HCT116 (cell line): Measurements from ENCODE around the gene CELSR3. TPM values are rescaled to one million over a fixed set of nuclear protein-coding genes. Genes with fewer than 3 reads are reported as not detected.

Experiments
- ATAC-seq: fragments of 200-7000 bp; cut with Tn5 transposase; 2 replicates; pipeline ENCODE4 v1.9.1; 2020; ENCODE audit warnings: mild to moderate bottlenecking, moderate library complexity
- BruUV-seq: library from RNA; stranded (reverse); fragments of 400-500 nt; replicated peaks from 2 replicates; lab custom pipeline; 2021; lab: Mats Ljungman, UMichigan
- CTCF ChIA-PET: fragments of 300-600 bp; sonication (Branson Sonifier 250); formaldehyde crosslinking; loops from one replicate; lab custom pipeline; 2021; ENCODE audit warnings: antibody characterized with exemption; lab: Charles Lee
- POLR2A ChIA-PET: fragments of 300-600, 350-600 bp; sonication (Branson Sonifier 250); formaldehyde crosslinking; loops from one replicate; lab custom pipeline; 2021; ENCODE audit warnings: antibody characterized with exemption; lab: Charles Lee
- RAD21 ChIA-PET, 2 experiments: fragments of 300-600 bp; sonication (Branson Sonifier 250); formaldehyde crosslinking; loops; one replicate each; lab custom pipeline; 2023; ENCODE audit warnings: low total read pairs in 2 of 2; ENCODE audit not compliant: uncharacterized antibody in 2 of 2, unreplicated experiment in 2 of 2, low non-redundant PET in 1 of 2; lab: Charles Lee
- DNase-seq: peaks from one replicate; pipeline ENCODE4 v3.0.0-alpha.2; 2010; ENCODE audit warnings: low read depth, low spot score
- H2AFZ ChIP-seq: fragments of 200-600 bp; shearing (Covaris generic), sonication (generic); 2 replicates; pipeline ENCODE4 v1.6.1; 2017; ENCODE audit warnings: low read depth, mixed run types, mixed read lengths, antibody characterized with exemption, low read length; ENCODE audit not compliant: poor library complexity, severe bottlenecking
- H3K27ac ChIP-seq: 2 replicates; pipeline ENCODE4 v1.5.1; 2012; ENCODE audit warnings: low read depth, low read length
- H3K27me3 ChIP-seq: fragments of 200-600 bp; sonication (generic); 2 replicates; pipeline ENCODE4 v1.6.1; 2016; ENCODE audit warnings: mixed run types, low read length, mixed read lengths; ENCODE audit not compliant: insufficient read depth
- H3K36me3 ChIP-seq, 2 experiments: fragments of 200-500 bp in 1 of 2; fragments of 200-600 bp in 1 of 2; sonication (Bioruptor generic) in 1 of 2; sonication (generic) in 1 of 2; 2 replicates each; pipeline versions ENCODE4 v1.5.1 to v1.6.1; 2014 to 2016; ENCODE audit warnings: low read length in 2 of 2, inconsistent platforms in 1 of 2, mixed read lengths in 1 of 2, mixed run types in 1 of 2; ENCODE audit not compliant: insufficient read depth in 2 of 2, control insufficient read depth in 1 of 2
- H3K4me1 ChIP-seq, 2 experiments: fragments of 200-600 bp in 1 of 2; sonication (generic) in 1 of 2; 2 replicates each; pipeline versions ENCODE4 v1.5.1 to v1.6.1; 2012 to 2017; ENCODE audit warnings: low read length in 2 of 2, inconsistent platforms in 1 of 2, mild to moderate bottlenecking in 1 of 2, mixed read lengths in 1 of 2, mixed run types in 1 of 2, moderate library complexity in 1 of 2; ENCODE audit not compliant: insufficient read depth in 2 of 2, control insufficient read depth in 1 of 2
- H3K4me2 ChIP-seq: fragments of 200-600 bp; sonication (generic); 2 replicates; pipeline ENCODE4 v1.6.1; 2017; ENCODE audit warnings: mixed run types, low read length, mixed read lengths
- H3K4me3 ChIP-seq, 2 experiments: fragments of 200-600 bp in 1 of 2; sonication (generic) in 1 of 2; replicated peaks in 1 of 2; 2 replicates each; pipeline ENCODE4 v1.5.1; 2011 to 2016; ENCODE audit warnings: low read length in 2 of 2, control low read depth in 1 of 2, low read depth in 1 of 2, mild to moderate bottlenecking in 1 of 2, mixed read lengths in 1 of 2, mixed run types in 1 of 2
- H3K79me2 ChIP-seq: fragments of 200-600 bp; sonication (generic); 2 replicates; pipeline ENCODE4 v1.6.1; 2017; ENCODE audit warnings: mild to moderate bottlenecking, mixed run types, low read length, moderate library complexity, mixed read lengths; ENCODE audit not compliant: insufficient read depth
- H3K9ac ChIP-seq: fragments of 200-600 bp; sonication (generic); 2 replicates; pipeline ENCODE4 v1.6.1; 2016; ENCODE audit warnings: low read length, mixed read lengths
- H3K9me2 ChIP-seq: fragments of 200-600 bp; sonication (generic), shearing (Covaris generic); 2 replicates; pipeline ENCODE4 v1.6.1; 2017; ENCODE audit warnings: mixed run types, mild to moderate bottlenecking, moderate library complexity; ENCODE audit not compliant: insufficient read depth
- H3K9me3 ChIP-seq, 2 experiments: fragments of 200-500 bp in 1 of 2; fragments of 200-600 bp in 1 of 2; sonication (Bioruptor generic) in 1 of 2; sonication (generic) in 1 of 2; 2 replicates each; pipeline ENCODE4 v1.6.1; 2014 to 2017; ENCODE audit warnings: low read length in 2 of 2, mixed read lengths in 2 of 2, inconsistent platforms in 1 of 2, low read depth in 1 of 2, mild to moderate bottlenecking in 1 of 2, mixed run types in 1 of 2, moderate library complexity in 1 of 2; ENCODE audit not compliant: control insufficient read depth in 1 of 2, insufficient read depth in 1 of 2
- H4K20me1 ChIP-seq: fragments of 200-600 bp; sonication (generic), shearing (Covaris generic); 2 replicates; pipeline ENCODE4 v1.6.1; 2017; ENCODE audit warnings: mixed run types, mild to moderate bottlenecking, moderate library complexity; ENCODE audit not compliant: insufficient read depth
- CBX3 ChIP-seq: IDR thresholded peaks from 2 replicates; pipeline ENCODE4 v1.6.1; 2012; ENCODE audit warnings: low read depth
- EGR1 ChIP-seq: IDR thresholded peaks from 2 replicates; pipeline ENCODE4 v1.6.1; 2012; ENCODE audit warnings: low read depth
- EZH2 ChIP-seq: fragments of 200-600 bp; sonication (generic); IDR thresholded peaks from 2 replicates; pipeline ENCODE4 v1.6.1; 2017; ENCODE audit warnings: antibody characterized with exemption, mixed run types
- FOSL1 ChIP-seq: IDR thresholded peaks from 2 replicates; pipeline ENCODE4 v1.6.1; 2012; ENCODE audit warnings: low read depth
- POLR2AphosphoS5 ChIP-seq: IDR thresholded peaks from 2 replicates; pipeline ENCODE4 v1.6.1; 2011; ENCODE audit warnings: mild to moderate bottlenecking, low read depth, low read length, moderate library complexity
- RAD21 ChIP-seq: IDR thresholded peaks from 2 replicates; pipeline ENCODE4 v1.6.1; 2012; ENCODE audit warnings: low read depth, mild to moderate bottlenecking
- TCF7L2 ChIP-seq: IDR thresholded peaks from 2 replicates; pipeline ENCODE4 v1.7.0; 2011; ENCODE audit warnings: borderline replicate concordance, inconsistent platforms; ENCODE audit not compliant: insufficient read depth, insufficient read length; ENCODE audit errors: extremely low read depth
- ZNF274 ChIP-seq: fragments of 200-500 bp; sonication (Bioruptor generic); IDR thresholded peaks from 2 replicates; pipeline ENCODE4 v1.6.1; 2014; ENCODE audit warnings: mild to moderate bottlenecking, low read depth, low read length, inconsistent platforms
- intact Hi-C: fragments of 100-400 bp; cut with micrococcal nuclease; formaldehyde crosslinking; loops from 2 replicates; pipeline ENCODE4 v1.10.0; 2022
- total RNA-seq: library from RNA; stranded (reverse); gene quantifications from one replicate; pipeline ENCODE4 v1.2.1, GENCODE V29; 2021; ENCODE audit not compliant: unreplicated experiment
- TF ChIP-seq, protein P1 (sequence below): IDR thresholded peaks from 2 replicates; pipeline ENCODE4 v1.6.1; 2011; ENCODE audit warnings: mild to moderate bottlenecking, low read length, moderate library complexity; ENCODE audit not compliant: insufficient replicate concordance; ENCODE audit errors: extremely low read depth

The CELSR3 gene
- total RNA-seq, 1 experiment from 2014 or later: 7.8 TPM

DNA sequence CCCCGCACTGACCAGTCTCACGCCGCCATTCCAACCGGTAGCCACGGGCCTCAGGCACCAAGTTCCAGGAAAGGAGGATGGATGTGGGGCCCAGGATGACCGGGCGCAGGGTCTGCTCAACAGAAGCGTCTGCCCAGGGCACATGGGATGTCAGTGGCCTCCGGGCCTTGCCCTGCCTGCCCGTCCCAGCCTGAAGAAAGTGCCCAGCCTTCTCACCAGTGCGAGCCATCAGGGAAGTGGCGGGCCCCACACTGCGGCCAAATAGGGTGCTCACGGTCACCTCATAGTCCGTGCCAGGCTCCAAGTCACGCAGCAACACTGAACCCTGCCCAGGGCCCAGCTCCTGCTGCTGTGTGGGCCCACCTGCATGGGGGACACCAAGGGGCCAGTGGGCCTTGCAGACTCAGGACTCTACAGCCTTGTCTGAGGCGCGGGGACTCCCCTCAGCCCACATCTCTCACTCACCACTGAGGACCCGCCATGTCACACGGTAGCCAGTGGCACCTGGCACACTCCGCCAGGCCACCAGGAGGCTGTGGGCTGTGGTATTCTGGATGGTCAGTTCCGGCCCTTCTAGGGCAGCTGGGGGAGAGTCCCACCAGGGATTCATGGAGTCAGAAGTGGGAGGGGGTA is 70.7 kb downstream of the CELSR3 start:
- no peak overlapping the region for H3K4me3 ChIP-seq
- no peak overlapping the region for H3K9ac ChIP-seq
- H3K27me3 ChIP-seq: no peaks in the 10 kb centered on the region
- no peaks in the 10 kb centered on the region for H3K79me2 ChIP-seq
- TF ChIP-seq TCF7L2 (no peak), EZH2 (no peak), CBX3 (no peak), ZNF274 (no peak), POLR2AphosphoS5 (no peak), FOSL1 (no peak), EGR1 (no peak), RAD21 (no peak)
- TF ChIP-seq, protein P1, sequence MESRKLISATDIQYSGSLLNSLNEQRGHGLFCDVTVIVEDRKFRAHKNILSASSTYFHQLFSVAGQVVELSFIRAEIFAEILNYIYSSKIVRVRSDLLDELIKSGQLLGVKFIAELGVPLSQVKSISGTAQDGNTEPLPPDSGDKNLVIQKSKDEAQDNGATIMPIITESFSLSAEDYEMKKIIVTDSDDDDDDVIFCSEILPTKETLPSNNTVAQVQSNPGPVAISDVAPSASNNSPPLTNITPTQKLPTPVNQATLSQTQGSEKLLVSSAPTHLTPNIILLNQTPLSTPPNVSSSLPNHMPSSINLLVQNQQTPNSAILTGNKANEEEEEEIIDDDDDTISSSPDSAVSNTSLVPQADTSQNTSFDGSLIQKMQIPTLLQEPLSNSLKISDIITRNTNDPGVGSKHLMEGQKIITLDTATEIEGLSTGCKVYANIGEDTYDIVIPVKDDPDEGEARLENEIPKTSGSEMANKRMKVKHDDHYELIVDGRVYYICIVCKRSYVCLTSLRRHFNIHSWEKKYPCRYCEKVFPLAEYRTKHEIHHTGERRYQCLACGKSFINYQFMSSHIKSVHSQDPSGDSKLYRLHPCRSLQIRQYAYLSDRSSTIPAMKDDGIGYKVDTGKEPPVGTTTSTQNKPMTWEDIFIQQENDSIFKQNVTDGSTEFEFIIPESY: no peak
- no peak overlapping the region for H3K4me2 ChIP-seq
- intact Hi-C loops: no loop called here
- no peaks in the 10 kb centered on the region for H3K9me3 ChIP-seq
- no peak for DNase-seq
- no peak for ATAC-seq
- no peaks in the 10 kb centered on the region for H4K20me1 ChIP-seq
- RAD21 ChIA-PET: no interaction called here
- peaks cover 11 to 21% of the 10 kb centered on the region in 2 experiments for H3K4me1 ChIP-seq
- CTCF ChIA-PET: no interaction called here
- no TSS peak for BruUV-seq
- POLR2A ChIA-PET: no interaction called here
- H3K27ac ChIP-seq: no peak overlapping the region
- no peaks in the 10 kb centered on the region for H3K36me3 ChIP-seq
- H2AFZ ChIP-seq: no peak overlapping the region
- H3K9me2 ChIP-seq: no peaks in the 10 kb centered on the region
